D721Med (cell line): ENCODE data around the gene DIP2B.
"Not testable (repeated sequence)": the region's sequence is repeated elsewhere in the genome, so short reads cannot be mapped to it uniquely, and the experiment has no call there.

Experiments used
- DNase-seq: peaks from one replicate; pipeline ENCODE4 v3.0.0; 2011; ENCODE audit warnings: low spot score; ENCODE audit not compliant: insufficient read length
- FAIRE-seq: peaks from 2 replicates; lab custom pipeline; 2011; peaks lifted over from hg19 to GRCh38; lab: Jason Lieb, UNC
- CTCF ChIP-seq: IDR thresholded peaks from 2 replicates; pipeline ENCODE4 v1.5.1; 2012; ENCODE audit warnings: mild to moderate bottlenecking, control low read depth; ENCODE audit not compliant: insufficient read depth; ENCODE audit errors: missing control alignments

DIP2B gene

DNA sequence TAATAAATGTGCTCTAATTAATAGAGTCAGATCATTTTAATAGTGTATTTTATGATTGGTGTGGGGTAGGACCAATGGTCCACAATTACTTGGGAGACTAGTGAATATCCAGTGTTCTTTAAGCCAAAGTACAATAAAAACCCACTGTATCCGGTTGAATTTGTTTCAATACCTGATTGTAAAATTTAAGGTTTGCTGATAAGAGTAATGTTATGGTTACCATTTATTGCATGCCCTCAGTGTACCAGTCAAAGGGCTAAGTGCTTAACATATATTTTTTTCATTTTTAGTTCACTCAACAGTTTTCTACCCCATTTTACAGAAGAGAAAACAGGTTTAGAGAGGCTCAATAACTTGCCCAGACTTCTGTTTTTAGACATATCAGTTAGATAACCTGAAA is 161.2 kb downstream of the DIP2B start:
- FAIRE-seq (no peak), DNase-seq (no peak)
- TF ChIP-seq CTCF, result no peak

- TF ChIP-seq CTCF, result no peak
- FAIRE-seq, result no peak
- no peak for DNase-seq
These were observed 167.4 kb downstream of the DIP2B start for GRCh38 chr12:50672158-50672557.

- FAIRE-seq (no peak), DNase-seq (no peak)
These were observed 172.0 kb downstream of the DIP2B start for GRCh38 chr12:50676756-50677155.

DNA sequence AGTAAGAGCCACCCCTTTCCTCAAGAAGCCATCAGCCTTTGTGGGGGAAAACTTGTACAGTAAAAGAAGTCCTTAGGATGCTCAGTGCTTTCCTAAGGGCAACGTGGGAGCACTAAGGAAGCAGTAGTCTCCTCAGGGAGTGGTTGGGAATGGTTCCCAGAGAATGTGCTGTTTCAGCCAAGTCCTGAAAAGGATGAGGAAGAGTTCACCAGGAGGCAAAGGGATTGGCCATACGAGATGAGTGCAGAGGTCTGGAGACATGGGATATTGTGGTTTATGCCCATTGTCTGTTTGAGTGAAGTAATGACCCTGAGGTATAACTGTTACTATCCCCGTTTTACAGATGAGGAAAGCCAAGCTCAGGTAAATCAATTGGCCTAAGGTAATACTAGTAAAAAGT is 173.1 kb downstream of the DIP2B start:
- DNase-seq (no peak), FAIRE-seq (no peak)
- no peak for TF ChIP-seq CTCF

More at GRCh38 chr12:50676756-50677155, 172.0 kb downstream of the DIP2B start:
- TF ChIP-seq CTCF, result no peak

DNA sequence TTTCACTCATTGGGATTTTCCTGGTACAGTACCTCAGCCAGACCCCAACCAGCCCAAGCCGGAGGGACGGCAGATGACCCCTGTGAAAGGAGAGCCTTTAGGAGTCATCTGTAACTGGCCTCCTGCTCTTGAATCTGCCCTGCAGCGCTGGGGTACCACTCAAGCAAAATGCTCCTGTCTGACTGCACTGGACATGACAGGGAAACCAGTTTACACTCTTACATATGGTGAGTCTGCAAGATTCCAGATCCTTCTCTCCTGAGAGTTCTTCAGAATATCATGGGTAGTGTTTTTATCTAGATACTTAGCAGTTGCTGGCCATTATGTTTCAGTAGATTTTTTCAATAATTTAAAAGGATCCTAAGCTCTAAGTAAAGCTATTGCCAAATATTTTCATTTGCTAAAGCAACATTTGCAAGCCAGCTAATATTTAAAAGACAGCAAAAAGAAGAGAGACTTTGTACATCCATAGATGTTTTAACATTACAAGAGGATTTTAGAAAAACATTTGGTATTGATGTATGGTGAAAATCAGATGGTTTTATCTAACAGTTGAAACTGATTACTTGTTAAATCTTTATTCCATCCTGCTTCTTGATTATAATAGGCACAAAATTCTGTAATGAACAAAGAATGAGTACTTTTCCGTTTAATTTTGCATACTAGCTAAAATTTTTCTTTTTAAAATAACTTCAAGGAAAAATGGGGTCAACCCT is 174.0 kb downstream of the DIP2B start:
- FAIRE-seq (no peak), DNase-seq (no peak)
- TF ChIP-seq CTCF, result no peak

- TF ChIP-seq CTCF, result no peak
- FAIRE-seq, result no peak
- no peak for DNase-seq
These were observed 174.8 kb downstream of the DIP2B start for GRCh38 chr12:50679612-50680011.

GRCh38 chr12:50681064-50681463 is 176.3 kb downstream of the DIP2B start:
- not testable (repeated sequence) for DNase-seq, FAIRE-seq
